ENCODE data around the gene CHAT. TPM values are rescaled to one million over a fixed set of nuclear protein-coding genes. Genes with fewer than 3 reads are reported as not detected.

Gene CHAT
- total and polyA plus RNA-seq, 3 donors from 2014 or later: 0.75 to 1.7 (median 0.93) TPM

DNA sequence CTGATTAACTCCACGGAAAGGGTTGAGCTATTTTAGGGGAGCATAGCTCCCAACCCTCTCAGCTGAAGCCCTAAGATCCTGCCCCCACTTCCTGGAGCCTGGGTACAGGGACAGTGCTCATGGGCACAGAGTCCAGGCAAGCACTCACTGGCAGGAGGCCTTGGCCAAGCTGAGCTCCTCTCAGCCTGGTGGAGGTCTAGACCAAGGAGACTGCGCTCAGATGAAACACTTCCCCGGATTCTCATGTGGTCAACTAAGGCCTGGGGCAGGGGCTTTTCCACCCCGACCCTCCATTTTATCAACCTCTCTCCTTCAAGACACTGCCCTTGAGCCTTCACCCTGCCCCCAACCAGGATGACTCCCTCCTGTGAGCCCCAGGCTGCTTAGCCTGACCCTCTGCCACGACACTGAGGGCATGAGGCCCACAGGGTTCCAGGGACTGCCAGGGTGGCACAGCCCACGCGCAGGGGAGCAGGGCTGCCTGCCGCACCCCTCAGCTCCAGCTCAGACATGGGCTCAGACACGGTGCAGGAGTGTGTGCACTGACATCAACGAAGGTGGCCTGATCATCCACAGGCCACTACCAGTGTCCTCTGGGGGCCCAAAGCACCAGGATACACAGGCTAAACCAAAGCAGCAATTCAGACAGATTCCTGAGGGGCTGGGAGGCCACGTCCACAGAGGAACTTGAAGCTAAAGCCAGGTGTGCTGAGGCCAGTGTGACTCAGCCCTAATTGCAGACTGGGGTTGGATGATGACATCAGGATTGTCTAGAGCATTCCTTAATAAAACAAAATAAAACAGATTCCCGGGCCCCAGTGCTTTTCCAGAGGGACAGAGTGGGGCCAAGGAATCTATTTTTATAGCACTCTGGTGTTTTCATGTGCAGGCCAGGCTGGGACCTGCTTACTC is 18.8 kb downstream of the CHAT start:
- intact Hi-C loops (cut with DNase I; ENCODE audit: low total_unique reads): no loop called here
- Histone ChIP-seq H3K9me3 (no peaks in the 10 kb centered on the region), H3K4me1 (no peaks in the 10 kb centered on the region), H3K27ac (no peak overlapping the region), H3K36me3 (ENCODE audit: low read depth, missing control alignments) (no peaks in the 10 kb centered on the region), H3K27me3 (no peaks in the 10 kb centered on the region), H3K4me3 (no peak overlapping the region)
- TF ChIP-seq POLR2A (IDR thresholded peaks at IDR 0.05) (no peak), CTCF (IDR thresholded peaks at IDR 0.05) (no peak)
- 52 to 64% methylated on average over 12 of the region's 12 CpGs for WGBS, 2 donors
- DNase-seq: no peak

DNA sequence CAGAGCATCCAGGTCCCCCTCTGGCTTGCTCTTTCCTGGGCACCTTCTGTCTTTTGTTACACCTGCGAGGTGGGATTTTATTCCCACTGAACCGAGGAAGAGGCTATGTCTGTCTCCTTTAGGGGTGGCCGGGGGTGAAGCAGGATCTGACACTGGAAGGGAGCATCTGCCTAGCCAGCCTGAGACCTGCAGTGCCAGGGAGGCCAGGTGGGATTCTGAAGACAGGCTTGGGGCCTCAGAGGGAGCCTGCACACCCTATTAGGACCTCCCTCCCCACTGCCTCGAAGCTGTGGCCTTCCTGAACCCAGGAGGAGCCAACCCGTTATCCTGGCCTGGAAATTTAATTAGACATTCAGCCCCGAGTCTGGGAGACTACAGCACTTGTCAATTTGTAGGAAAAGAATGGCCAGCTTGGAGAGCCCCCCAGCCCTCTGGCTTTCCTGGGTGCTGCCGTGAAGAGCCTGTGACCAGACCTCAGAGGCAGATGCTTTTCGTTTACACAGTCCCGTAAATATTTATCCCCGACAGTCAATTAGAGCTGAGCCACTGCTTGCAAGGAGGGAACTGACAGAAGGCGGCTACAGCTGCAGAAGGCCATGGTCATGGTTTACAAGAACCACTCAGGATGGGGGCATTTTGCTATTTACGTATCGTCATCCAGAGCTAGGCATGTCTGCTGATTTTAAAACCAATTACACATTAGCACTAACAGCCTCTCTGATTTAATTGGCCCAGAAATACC is 19.7 kb downstream of the CHAT start:
- intact Hi-C loops (cut with DNase I; ENCODE audit: low total_unique reads): no loop called here
- no peaks in the 10 kb centered on the region for H3K9me3 ChIP-seq
- H3K4me1 ChIP-seq: no peaks in the 10 kb centered on the region
- TF ChIP-seq CTCF (IDR thresholded peaks at IDR 0.05) (no peak), POLR2A (IDR thresholded peaks at IDR 0.05) (no peak)
- H3K36me3 ChIP-seq (ENCODE audit: low read depth, missing control alignments): no peaks in the 10 kb centered on the region
- no peaks in the 10 kb centered on the region for H3K27me3 ChIP-seq
- H3K27ac ChIP-seq: no peak overlapping the region
- H3K4me3 ChIP-seq: no peak overlapping the region
- DNase-seq: no peak
- 56 to 67% methylated on average over 13 of the region's 13 CpGs for WGBS, 2 donors

DNA sequence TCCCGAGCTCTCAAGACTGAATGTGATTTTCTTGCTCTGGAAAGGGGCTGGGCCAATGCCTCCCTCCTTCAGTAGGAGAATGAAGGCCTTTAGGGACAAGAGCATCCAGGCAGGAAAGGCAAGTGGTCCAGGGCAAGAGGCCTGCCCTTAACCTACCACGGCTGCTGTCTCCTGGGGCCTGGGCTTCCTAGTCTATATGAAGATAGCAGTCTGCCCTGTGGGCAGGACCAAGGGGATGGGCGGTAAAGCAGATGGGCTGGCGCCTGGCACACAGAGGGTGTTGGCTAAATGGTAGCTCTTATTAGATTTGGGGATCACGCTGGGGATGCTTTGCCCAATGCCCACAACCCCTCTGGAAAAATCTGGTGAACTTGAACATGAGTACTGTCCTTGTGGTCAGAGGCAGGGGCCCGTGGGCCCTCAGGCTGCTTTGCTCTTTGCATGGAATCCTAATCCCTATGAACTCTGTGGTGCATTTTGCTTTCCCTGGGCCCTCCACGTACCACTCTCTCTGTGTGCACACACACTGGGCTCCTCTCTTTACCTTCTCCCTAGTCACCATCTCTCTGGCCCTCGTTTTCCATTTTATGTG is 20.3 kb downstream of the CHAT start:
- Histone ChIP-seq H3K27me3 (no peaks in the 10 kb centered on the region), H3K27ac (no peak overlapping the region), H3K36me3 (ENCODE audit: low read depth, missing control alignments) (no peaks in the 10 kb centered on the region), H3K4me3 (no peak overlapping the region), H3K9me3 (no peaks in the 10 kb centered on the region), H3K4me1 (no peaks in the 10 kb centered on the region)
- no peak for DNase-seq
- WGBS, 2 donors: 78 to 79% methylated on average over 4 to 8 of the region's 8 CpGs
- TF ChIP-seq POLR2A (IDR thresholded peaks at IDR 0.05): no peak
- no peak for TF ChIP-seq CTCF (IDR thresholded peaks at IDR 0.05)
- intact Hi-C loops (cut with DNase I; ENCODE audit: low total_unique reads): no loop called here

DNA sequence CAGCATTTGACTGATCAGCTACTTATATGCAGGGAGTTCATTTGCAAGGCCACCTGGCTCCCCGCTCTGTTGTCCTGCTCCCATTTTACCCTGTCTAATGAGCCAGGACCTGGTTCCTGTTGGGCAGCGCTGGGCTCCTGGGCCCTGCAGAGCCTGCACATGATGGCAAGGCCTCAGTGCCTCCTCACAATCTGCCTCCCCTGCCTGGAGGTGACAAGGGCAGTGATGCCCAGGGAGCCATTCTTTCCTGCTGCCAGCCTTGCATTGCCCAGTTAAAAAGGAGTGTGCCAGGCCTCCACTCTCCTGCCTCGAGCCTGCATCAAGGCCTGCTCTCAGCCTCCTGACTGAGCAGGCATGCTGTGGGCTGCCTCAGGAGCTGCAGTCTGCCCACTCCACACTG is 28.5 kb downstream of the CHAT start:
- TF ChIP-seq POLR2A (IDR thresholded peaks at IDR 0.05) (no peak), CTCF (IDR thresholded peaks at IDR 0.05) (no peak)

More for the DNA sequence above, 28.5 kb downstream of the CHAT start:
- H3K27me3 ChIP-seq: no peaks in the 10 kb centered on the region
- intact Hi-C loops (cut with DNase I; ENCODE audit: low total_unique reads): no loop called here
- no peak overlapping the region for H3K4me3 ChIP-seq
- no peak for DNase-seq
- WGBS, 2 donors: 87 to 93% methylated on average over 3 of the region's 3 CpGs
- H3K9me3 ChIP-seq: no peaks in the 10 kb centered on the region
- no peaks in the 10 kb centered on the region for H3K36me3 ChIP-seq (ENCODE audit: low read depth, missing control alignments)
- H3K4me1 ChIP-seq: no peaks in the 10 kb centered on the region
- H3K27ac ChIP-seq: no peak overlapping the region
